ENCODE data around the gene BMP8B. TPM values are rescaled to one million over a fixed set of nuclear protein-coding genes. Genes with fewer than 3 reads are reported as not detected.

Gene BMP8B
- total and polyA plus RNA-seq, 2 of the 8 experiments (the other 6 are each of a cell fraction or from before 2014, with no cell fraction given): 0.37 to 0.50 TPM

DNA sequence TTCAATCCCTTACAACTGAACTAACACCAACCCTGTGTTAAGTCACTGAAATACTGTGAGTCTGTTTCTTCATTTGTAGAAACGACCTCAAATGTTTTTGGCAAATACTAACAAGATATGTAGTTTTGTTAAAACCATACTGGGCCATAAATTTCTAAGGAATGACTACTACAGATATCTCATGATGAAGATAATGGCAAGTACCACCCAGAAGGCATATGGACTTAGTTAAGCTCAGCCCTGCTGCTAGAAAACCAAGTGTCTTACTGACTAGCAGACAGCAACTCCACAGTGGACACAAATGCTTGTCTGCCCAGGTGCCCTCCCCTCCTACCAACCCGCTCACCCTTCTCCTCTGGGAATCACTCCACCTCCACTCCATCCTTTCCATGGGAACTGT, 44.5 kb upstream of the BMP8B start:
- WGBS, 2 experiments (ENCODE audit: extremely low coverage in 1 of 2, insufficient coverage in 1 of 2, insufficient read length in 1 of 2, insufficient replicate concordance in 2 of 2, low coverage in 1 of 2, low lambda C conversion rate in 2 of 2, missing lambda C conversion rate in 1 of 2): 86% methylated on average over 2 of the region's 2 CpGs; no CpG with 5 or more reads in 1 of the 2 experiments
- no peak overlapping the region for H3K4ac ChIP-seq (replicated peaks; ENCODE audit: insufficient read length, low read depth, low read length)
- no peaks in the 10 kb centered on the region for H3K9me3 ChIP-seq (ENCODE audit: insufficient read depth in 2 of 2, low read depth in 1 of 2, low read length in 1 of 2)
- no peak overlapping the region for H4K91ac ChIP-seq (replicated peaks; ENCODE audit: insufficient read length, low read length)
- FAIRE-seq (no peak), DNase-seq (ENCODE audit: low read depth in 1 of 2, low spot score in 2 of 2) (no peak)
- H3K56ac ChIP-seq (replicated peaks; ENCODE audit: insufficient read length, low read depth, low read length): no peak overlapping the region
- no peak overlapping the region for H3K4me2 ChIP-seq (ENCODE audit: insufficient read depth in 1 of 2, low read depth in 2 of 2, low read length in 2 of 2)
- no peaks in the 10 kb centered on the region for H3K4me1 ChIP-seq (replicated peaks in 1 of 4; ENCODE audit: control insufficient read depth in 3 of 4, insufficient read depth in 4 of 4, low read length in 3 of 4)
- no peak overlapping the region for H2BK15ac ChIP-seq (ENCODE audit: low read length)
- no peak overlapping the region for H4K5ac ChIP-seq (ENCODE audit: insufficient read length, low read depth, low read length)
- no peak overlapping the region for H2BK120ac ChIP-seq (replicated peaks; ENCODE audit: low read depth, low read length)
- H3K9ac ChIP-seq (replicated peaks in 1 of 4; ENCODE audit: extremely low read depth in 1 of 4, low read depth in 3 of 4, low read length in 3 of 4): no peak overlapping the region
- no peaks in the 10 kb centered on the region for H3K36me3 ChIP-seq (ENCODE audit: control insufficient read depth in 2 of 4, insufficient read depth in 4 of 4, low read length in 3 of 4)
- no peaks in the 10 kb centered on the region for H3K27me3 ChIP-seq (replicated peaks in 1 of 4; ENCODE audit: control insufficient read depth in 3 of 4, extremely low read depth in 1 of 4, insufficient read depth in 3 of 4, low read length in 3 of 4)
- no peak overlapping the region for H2AK5ac ChIP-seq (ENCODE audit: low read depth, low read length)
- ChIA-PET POLR2A (ENCODE audit: partially characterized antibody) (interaction anchor here (0.6 to 1.6 kb wide), 5 partner anchors 9 to 138 kb away, joined by 3 to 5 read pairs (median 4); no protein-coding TSS in a partner anchor), CTCF (ENCODE audit: partially characterized antibody) (interaction anchor here (0.8 to 1.1 kb wide), 3 partner anchors 12 to 88 kb away, joined by 3 to 4 read pairs (median 3); no protein-coding TSS in a partner anchor)
- no peak overlapping the region; the same call in 1 of the 2 replicates for H2BK20ac ChIP-seq (ENCODE audit: low read length)
- H3K23ac ChIP-seq (ENCODE audit: insufficient read length): no peak overlapping the region
- H3K14ac ChIP-seq (ENCODE audit: insufficient read length): no peak overlapping the region
- H2BK12ac ChIP-seq (ENCODE audit: low read depth, low read length): no peak overlapping the region
- peaks cover 0 to 2% of the 10 kb centered on the region in 2 experiments for H4K20me1 ChIP-seq (replicated peaks in 1 of 2; ENCODE audit: control insufficient read depth in 1 of 2, insufficient read depth in 2 of 2, low read length in 2 of 2)
- no peak overlapping the region for H3K4me3 ChIP-seq (ENCODE audit: extremely low read depth in 1 of 4, insufficient read depth in 2 of 4, low read depth in 3 of 4, low read length in 4 of 4)
- H3K79me2 ChIP-seq (ENCODE audit: control insufficient read depth in 1 of 2, insufficient read depth in 2 of 2, low read length in 2 of 2): no peaks in the 10 kb centered on the region
- H3K27ac ChIP-seq (ENCODE audit: low read depth, low read length): no peak overlapping the region
- no peak overlapping the region for H4K8ac ChIP-seq (ENCODE audit: extremely low read depth, insufficient read depth, low read length)
- H2AFZ ChIP-seq (ENCODE audit: low read length): no peak overlapping the region
- H3K23me2 ChIP-seq (ENCODE audit: low read depth, low read length): no peaks in the 10 kb centered on the region
- H3K18ac ChIP-seq (ENCODE audit: extremely low read depth, low read length): no peak overlapping the region
- TF ChIP-seq TAF7 (optimal IDR thresholded peaks at IDR 0.05; ENCODE audit: borderline replicate concordance, low read depth, low read length) (no peak), BRCA1 (IDR thresholded peaks at IDR 0.05; ENCODE audit: low read depth, low read length) (no peak)
- no peaks in the 10 kb centered on the region for H3K79me1 ChIP-seq (ENCODE audit: low read depth, low read length)
- no peak overlapping the region for H2BK5ac ChIP-seq (ENCODE audit: low read depth, low read length)
